ENCODE data around the gene PDCD1LG2. TPM values are rescaled to one million over a fixed set of nuclear protein-coding genes. Genes with fewer than 3 reads are reported as not detected.

Gene PDCD1LG2
- total and polyA plus RNA-seq, 2 of the 8 experiments (the other 6 are each of a cell fraction or from before 2014, with no cell fraction given), result not detected

GRCh38 chr9:5566054-5566618 lies 55.8 kb downstream of the PDCD1LG2 start (continued):
- TF ChIP-seq SP4 (IDR thresholded peaks at IDR 0.05; ENCODE audit: low read length) (no peak), SP2 (IDR thresholded peaks at IDR 0.05; ENCODE audit: low read length) (no peak)
